Body of pancreas (tissue), 4 donors: ENCODE data around the gene SPATA18.

Experiments used
- CTCF ChIP-seq, 7 experiments: fragments of 450-650 bp in 4 of 7; fragments of 200-600 bp in 3 of 7; sonication (generic) in 3 of 7; IDR thresholded peaks; one replicate each; pipeline ENCODE4 v1.5.1; 2016 to 2019; ENCODE audit warnings: antibody characterized with exemption in 7 of 7
- POLR2A ChIP-seq, 3 donors: fragments of 450-650 bp; IDR thresholded peaks; one replicate each; pipeline ENCODE4 v1.6.1; 2016; ENCODE audit warnings: antibody characterized with exemption in 3 of 3, mild to moderate bottlenecking in 2 of 3

DNA sequence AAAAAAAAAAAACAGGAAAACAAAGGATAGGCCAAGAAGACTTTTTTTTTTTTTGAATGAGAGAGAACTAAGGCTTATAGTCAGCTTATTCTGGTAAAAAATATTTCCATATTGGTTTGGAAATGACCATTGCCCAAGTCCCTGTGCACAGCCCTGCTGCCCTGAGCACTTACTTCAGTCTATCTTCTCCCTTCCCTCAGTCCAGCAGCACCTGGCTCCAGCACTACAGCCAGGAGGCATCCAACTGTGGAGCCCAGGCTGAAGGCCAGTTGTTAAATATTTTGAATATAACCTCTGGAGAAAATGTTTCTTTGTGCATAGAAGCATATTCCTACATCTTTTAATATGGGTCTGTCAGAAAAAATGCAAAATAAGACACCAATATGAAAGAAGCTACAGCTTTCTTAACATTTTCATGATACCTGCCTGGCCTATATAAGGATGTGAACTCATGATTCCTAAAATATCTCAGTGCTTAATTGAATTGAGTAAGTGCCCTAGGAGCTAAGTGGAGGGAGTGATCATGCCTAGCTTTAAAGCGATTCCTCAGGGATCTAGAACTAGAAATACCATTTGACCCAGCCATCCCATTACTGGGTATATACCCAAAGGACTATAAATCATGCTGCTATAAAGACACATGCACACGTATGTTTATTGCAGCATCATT lies 45.4 kb upstream of the SPATA18 start:
- TF ChIP-seq CTCF (IDR thresholded peaks at IDR 0.05) (no peak), POLR2A (IDR thresholded peaks at IDR 0.05) (no peak)
